GM06990 (cell line): ENCODE measurements around the gene ACER3.

Source experiments
- DNase-seq: peaks from one replicate; pipeline ENCODE4 v3.0.0-alpha.2; 2011; ENCODE audit not compliant: insufficient read length; ENCODE audit errors: extremely low read depth
- H3K27me3 ChIP-seq: replicated peaks from 2 replicates; pipeline ENCODE4 v1.6.0; 2011; ENCODE audit warnings: low read length; ENCODE audit not compliant: control insufficient read depth, insufficient read depth
- H3K36me3 ChIP-seq: 2 replicates; pipeline ENCODE4 v1.5.1; 2011; ENCODE audit warnings: low read length; ENCODE audit not compliant: control insufficient read depth, insufficient read depth
- H3K4me3 ChIP-seq: replicated peaks from 2 replicates; pipeline ENCODE4 v1.5.1; 2011; ENCODE audit warnings: low read depth, mild to moderate bottlenecking, control low read depth, low read length
- TF ChIP-seq, protein P1 (sequence below): IDR thresholded peaks from 2 replicates; pipeline ENCODE4 v1.5.1; 2011; ENCODE audit warnings: low read length, control low read depth, mild to moderate bottlenecking, inconsistent platforms; ENCODE audit not compliant: insufficient read depth, poor library complexity, severe bottlenecking

Gene ACER3

DNA sequence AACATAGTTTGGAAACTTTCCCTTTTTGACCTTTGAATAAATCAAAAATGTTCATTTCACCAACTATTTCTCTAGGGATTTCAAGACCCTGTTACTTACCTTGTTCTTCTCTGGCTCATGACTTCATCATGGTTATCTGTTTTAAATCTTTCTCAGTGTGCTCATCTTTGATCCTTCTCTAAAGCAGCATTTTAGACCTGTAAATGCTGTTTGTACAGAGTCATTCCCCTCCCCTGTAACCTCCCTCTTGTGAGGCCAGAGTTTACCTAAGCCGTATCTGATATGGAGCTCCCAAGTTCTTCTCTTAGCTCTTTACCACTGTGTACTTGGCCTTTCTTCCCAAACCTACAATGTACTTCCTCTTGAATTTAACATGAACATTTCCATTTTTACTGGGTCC lies 56.0 kb downstream of the ACER3 start:
- no peak overlapping the region for H3K4me3 ChIP-seq
- TF ChIP-seq, protein P1, sequence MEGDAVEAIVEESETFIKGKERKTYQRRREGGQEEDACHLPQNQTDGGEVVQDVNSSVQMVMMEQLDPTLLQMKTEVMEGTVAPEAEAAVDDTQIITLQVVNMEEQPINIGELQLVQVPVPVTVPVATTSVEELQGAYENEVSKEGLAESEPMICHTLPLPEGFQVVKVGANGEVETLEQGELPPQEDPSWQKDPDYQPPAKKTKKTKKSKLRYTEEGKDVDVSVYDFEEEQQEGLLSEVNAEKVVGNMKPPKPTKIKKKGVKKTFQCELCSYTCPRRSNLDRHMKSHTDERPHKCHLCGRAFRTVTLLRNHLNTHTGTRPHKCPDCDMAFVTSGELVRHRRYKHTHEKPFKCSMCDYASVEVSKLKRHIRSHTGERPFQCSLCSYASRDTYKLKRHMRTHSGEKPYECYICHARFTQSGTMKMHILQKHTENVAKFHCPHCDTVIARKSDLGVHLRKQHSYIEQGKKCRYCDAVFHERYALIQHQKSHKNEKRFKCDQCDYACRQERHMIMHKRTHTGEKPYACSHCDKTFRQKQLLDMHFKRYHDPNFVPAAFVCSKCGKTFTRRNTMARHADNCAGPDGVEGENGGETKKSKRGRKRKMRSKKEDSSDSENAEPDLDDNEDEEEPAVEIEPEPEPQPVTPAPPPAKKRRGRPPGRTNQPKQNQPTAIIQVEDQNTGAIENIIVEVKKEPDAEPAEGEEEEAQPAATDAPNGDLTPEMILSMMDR = no peak
- H3K27me3 ChIP-seq = no peaks in the 10 kb centered on the region
- DNase-seq = no peak
- no peaks in the 10 kb centered on the region for H3K36me3 ChIP-seq

DNA sequence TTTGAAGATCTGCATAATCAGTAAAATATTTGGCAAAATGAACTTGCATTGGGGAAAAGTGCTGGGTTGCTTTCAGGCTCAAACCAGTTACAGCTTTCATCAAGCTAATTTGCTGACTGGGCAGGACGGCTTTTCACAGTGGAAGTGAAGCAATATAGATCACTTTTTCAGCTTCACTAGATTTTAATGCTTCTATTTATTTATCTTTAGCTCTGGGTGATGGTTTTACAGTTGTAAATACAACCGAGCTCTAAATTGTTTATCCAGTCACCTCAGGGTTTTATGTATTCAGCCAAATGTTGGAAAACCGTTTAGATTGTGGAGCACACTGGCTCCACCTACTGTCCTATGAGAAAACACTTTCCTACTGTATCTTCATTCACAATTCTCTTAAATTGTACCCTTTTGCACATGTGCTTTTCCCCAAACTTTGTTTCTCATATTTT lies 58.2 kb downstream of the ACER3 start:
- Histone ChIP-seq H3K27me3 (no peaks in the 10 kb centered on the region), H3K4me3 (no peak overlapping the region), H3K36me3 (no peaks in the 10 kb centered on the region)
- DNase-seq = peak; percentile 9
- TF ChIP-seq, protein P1 = peak; percentile 75

GRCh38 chr11:76919467-76919866 lies 58.7 kb downstream of the ACER3 start:
- H3K4me3 ChIP-seq = no peak overlapping the region
- TF ChIP-seq, protein P1 = no peak
- no peak for DNase-seq
- no peaks in the 10 kb centered on the region for H3K27me3 ChIP-seq
- no peaks in the 10 kb centered on the region for H3K36me3 ChIP-seq

DNA sequence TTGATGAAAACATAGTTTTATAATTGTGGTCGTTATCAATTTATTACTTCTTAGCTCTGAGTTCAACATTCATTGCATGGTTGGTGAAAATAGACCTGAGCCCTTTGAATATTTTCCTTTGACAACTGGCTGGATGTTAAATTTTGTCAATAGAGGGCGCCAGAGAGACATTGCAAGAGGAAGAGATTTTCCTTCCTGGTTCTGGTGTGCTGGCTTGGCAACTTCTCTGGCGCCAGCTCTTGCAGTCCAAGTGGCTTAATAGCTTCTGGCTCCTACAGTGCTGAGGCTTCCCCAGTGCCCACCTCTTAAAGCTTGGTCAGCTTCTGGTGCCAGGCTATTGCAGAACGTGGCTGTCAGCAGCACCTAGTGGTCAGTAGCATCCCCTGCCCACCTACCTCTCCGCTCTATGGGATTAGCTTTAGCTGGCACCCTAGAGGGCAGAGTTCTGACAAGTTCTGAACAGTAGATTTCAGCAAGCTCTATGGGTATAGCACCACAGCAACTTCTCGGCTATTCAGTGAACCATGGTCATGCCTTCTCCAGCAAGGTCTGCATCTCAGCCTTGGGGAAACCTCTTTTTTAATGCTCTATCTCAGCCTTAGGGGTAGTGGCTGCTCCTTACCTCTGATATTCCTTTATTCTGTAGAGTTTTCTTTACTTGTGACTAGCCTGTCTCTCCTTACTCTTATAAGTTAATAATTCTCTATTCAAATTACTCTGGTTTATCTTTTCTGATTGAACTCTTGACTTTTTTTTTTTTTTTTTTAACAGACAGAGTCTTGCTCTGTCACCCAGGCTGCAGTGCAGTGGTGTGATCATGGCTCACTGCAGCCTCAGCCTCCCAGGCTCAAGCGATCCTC lies 59.4 kb downstream of the ACER3 start:
- Histone ChIP-seq H3K27me3 (no peaks in the 10 kb centered on the region), H3K4me3 (no peak overlapping the region), H3K36me3 (no peaks in the 10 kb centered on the region)
- TF ChIP-seq, protein P1 = peak; percentile 91
- DNase-seq = peak; percentile 49

- no peak overlapping the region for H3K4me3 ChIP-seq
- TF ChIP-seq, protein P1 = no peak
- H3K27me3 ChIP-seq = no peaks in the 10 kb centered on the region
- DNase-seq = no peak
- no peaks in the 10 kb centered on the region for H3K36me3 ChIP-seq
These were observed 66.4 kb downstream of the ACER3 start for GRCh38 chr11:76927160-76927559.
